Gastrocnemius medialis (tissue), 4 donors: ENCODE data around the gene TLR6.

Experiments
- CTCF ChIP-seq, 5 experiments: fragments of 450-650 bp in 3 of 5; fragments of 200-600 bp in 2 of 5; sonication (generic) in 2 of 5; IDR thresholded peaks in 4 of 5; conservative IDR thresholded peaks in 1 of 5; 1 replicate in 4 of 5; 2 replicates in 1 of 5; pipeline ENCODE4 v1.5.1; 2016 to 2019; ENCODE audit warnings: antibody characterized with exemption in 5 of 5, mild to moderate bottlenecking in 3 of 5, moderate library complexity in 3 of 5
- POLR2A ChIP-seq, 2 donors: fragments of 450-650 bp; IDR thresholded peaks; one replicate each; pipeline ENCODE4 v1.6.1; 2017; ENCODE audit warnings: antibody characterized with exemption in 2 of 2, mild to moderate bottlenecking in 2 of 2, moderate library complexity in 2 of 2

GRCh38 chr4:38856046-38856445, 571 bp downstream of the TLR6 start:
- no peak for TF ChIP-seq POLR2A (IDR thresholded peaks at IDR 0.05)
- no peak for TF ChIP-seq CTCF (IDR thresholded peaks at IDR 0.05 in 4 of 5, conservative IDR thresholded peaks at IDR 0.05 in 1 of 5)
